ENCODE data around the gene WDR5B. TPM values are rescaled to one million over a fixed set of nuclear protein-coding genes. Genes with fewer than 3 reads are reported as not detected.
A peak's percentile ranks its signal among the peaks of the same experiment; 100 is the strongest.

Gene WDR5B
- total and polyA plus RNA-seq, 2 of the 8 experiments (the other 6 are each of a cell fraction or from before 2014, with no cell fraction given), result 1.9 to 3.5 TPM

GRCh38 chr3:122435950-122436349, 20.1 kb upstream of the WDR5B start:
- WGBS, 2 experiments (ENCODE audit: extremely low coverage in 1 of 2, insufficient coverage in 1 of 2, insufficient read length in 1 of 2, insufficient replicate concordance in 2 of 2, low coverage in 1 of 2, low lambda C conversion rate in 2 of 2, missing lambda C conversion rate in 1 of 2), result 93% methylated on average over 9 of the region's 9 CpGs; no CpG with 5 or more reads in 1 of the 2 experiments
- Histone ChIP-seq H3K4me1 (replicated peaks in 1 of 4; ENCODE audit: control insufficient read depth in 3 of 4, insufficient read depth in 4 of 4, low read length in 3 of 4) (no peaks in the 10 kb centered on the region), H2BK5ac (ENCODE audit: low read depth, low read length) (no peak overlapping the region), H3K23me2 (ENCODE audit: low read depth, low read length) (no peaks in the 10 kb centered on the region), H3K79me2 (ENCODE audit: control insufficient read depth in 1 of 2, insufficient read depth in 2 of 2, low read length in 2 of 2) (no peaks in the 10 kb centered on the region), H3K18ac (ENCODE audit: extremely low read depth, low read length) (no peak overlapping the region), H3K23ac (ENCODE audit: insufficient read length) (no peak overlapping the region), H2BK120ac (replicated peaks; ENCODE audit: low read depth, low read length) (no peak overlapping the region), H2BK15ac (ENCODE audit: low read length) (no peak overlapping the region), H3K27ac (ENCODE audit: low read depth, low read length) (no peak overlapping the region), H3K4ac (replicated peaks; ENCODE audit: insufficient read length, low read depth, low read length) (no peak overlapping the region), H4K20me1 (replicated peaks in 1 of 2; ENCODE audit: control insufficient read depth in 1 of 2, insufficient read depth in 2 of 2, low read length in 2 of 2) (peaks cover 0 to 2% of the 10 kb centered on the region in 2 experiments), H3K56ac (replicated peaks; ENCODE audit: insufficient read length, low read depth, low read length) (no peak overlapping the region), H2BK12ac (ENCODE audit: low read depth, low read length) (no peak overlapping the region), H2AK5ac (ENCODE audit: low read depth, low read length) (no peak overlapping the region), H3K79me1 (ENCODE audit: low read depth, low read length) (no peaks in the 10 kb centered on the region), H3K27me3 (replicated peaks in 1 of 4; ENCODE audit: control insufficient read depth in 3 of 4, extremely low read depth in 1 of 4, insufficient read depth in 3 of 4, low read length in 3 of 4) (no peaks in the 10 kb centered on the region), H2AFZ (ENCODE audit: low read length) (no peak overlapping the region), H3K9ac (replicated peaks in 1 of 4; ENCODE audit: extremely low read depth in 1 of 4, low read depth in 3 of 4, low read length in 3 of 4) (no peak overlapping the region), H3K9me3 (ENCODE audit: insufficient read depth in 2 of 2, low read depth in 1 of 2, low read length in 1 of 2) (no peaks in the 10 kb centered on the region), H4K5ac (ENCODE audit: insufficient read length, low read depth, low read length) (no peak overlapping the region), H3K36me3 (ENCODE audit: control insufficient read depth in 2 of 4, insufficient read depth in 4 of 4, low read length in 3 of 4) (peaks cover 3 to 59% (median 28%) of the 10 kb centered on the region in 4 experiments), H4K91ac (replicated peaks; ENCODE audit: insufficient read length, low read length) (no peak overlapping the region), H3K4me3 (ENCODE audit: extremely low read depth in 1 of 4, insufficient read depth in 2 of 4, low read depth in 3 of 4, low read length in 4 of 4) (no peak overlapping the region), H4K8ac (ENCODE audit: extremely low read depth, insufficient read depth, low read length) (no peak overlapping the region), H3K14ac (ENCODE audit: insufficient read length) (no peak overlapping the region), H3K4me2 (ENCODE audit: insufficient read depth in 1 of 2, low read depth in 2 of 2, low read length in 2 of 2) (no peak overlapping the region), H2BK20ac (ENCODE audit: low read length) (no peak overlapping the region)
- POLR2A ChIA-PET (ENCODE audit: partially characterized antibody), result interaction anchor here (1.4 kb wide), 1 partner anchor 28 kb away, joined by 3 read pairs; no protein-coding TSS in a partner anchor
- peak in 1 of 2 experiments; percentile 55; a peak in 1 of 3 replicates for TF ChIP-seq EP300 (IDR thresholded peaks at IDR 0.05; ENCODE audit: borderline replicate concordance in 1 of 2, low read depth in 2 of 2, low read length in 2 of 2)
- TF ChIP-seq GTF2F1 (IDR thresholded peaks at IDR 0.05; ENCODE audit: borderline replicate concordance, low read depth, low read length), result no peak
- TF ChIP-seq KDM5A (IDR thresholded peaks at IDR 0.05; ENCODE audit: low read length), result no peak
- TF ChIP-seq BRCA1 (IDR thresholded peaks at IDR 0.05; ENCODE audit: low read depth, low read length), result no peak
- no peak for TF ChIP-seq FOSL1 (IDR thresholded peaks at IDR 0.05; ENCODE audit: insufficient read depth, low read depth, low read length)
- TF ChIP-seq CBX8 (IDR thresholded peaks at IDR 0.05; ENCODE audit: borderline replicate concordance, low read depth, low read length), result no peak
- TF ChIP-seq SP1 (IDR thresholded peaks at IDR 0.05; ENCODE audit: low read depth, low read length), result no peak
- TF ChIP-seq BCL11A (IDR thresholded peaks at IDR 0.05; ENCODE audit: low read depth in 2 of 2, low read length in 2 of 2), result no peak
- CTCF ChIA-PET (ENCODE audit: partially characterized antibody), result interaction anchor here (1.1 kb wide), 1 partner anchor 24 kb away, joined by 4 read pairs; no protein-coding TSS in a partner anchor
- no peak for DNase-seq (ENCODE audit: low read depth in 1 of 2, low spot score in 2 of 2)
- no peak for FAIRE-seq
